WTC11 (cell line): Measurements from ENCODE around the gene DFFB. TPM values are rescaled to one million over a fixed set of nuclear protein-coding genes. Genes with fewer than 3 reads are reported as not detected.
A peak's percentile ranks its signal among the peaks of the same experiment; 100 is the strongest.

Experiments used
- ATAC-seq: fragments of 200-7000 bp; cut with Tn5 transposase; 2 replicates; pipeline ENCODE4 v1.10.0; 2021; ENCODE audit warnings: mild to moderate bottlenecking, moderate library complexity
- CTCF ChIA-PET: fragments of 300-600 bp; sonication (Branson Sonifier 250); formaldehyde crosslinking; loops from one replicate; lab custom pipeline; 2021; ENCODE audit warnings: antibody characterized with exemption; lab: Charles Lee
- POLR2A ChIA-PET: fragments of 350-600 bp; sonication (Branson Sonifier 250); formaldehyde crosslinking; loops from one replicate; lab custom pipeline; 2021; ENCODE audit warnings: antibody characterized with exemption; lab: Charles Lee
- DNase-seq: peaks from one replicate; pipeline ENCODE4 v3.0.0; 2021; ENCODE audit warnings: low spot score
- H3K27ac Mint-ChIP-seq: 2 replicates; pipeline ENCODE4 v1.8.0; 2021; ENCODE audit warnings: mixed read lengths
- H3K27me3 Mint-ChIP-seq: 2 replicates; pipeline ENCODE4 v1.8.0; 2021; ENCODE audit warnings: low read depth, mild to moderate bottlenecking, moderate library complexity, mixed read lengths
- H3K36me3 Mint-ChIP-seq: 2 replicates; pipeline ENCODE4 v1.8.0; 2021; ENCODE audit warnings: mixed read lengths
- H3K4me1 Mint-ChIP-seq: 2 replicates; pipeline ENCODE4 v1.8.0; 2022; ENCODE audit warnings: mixed read lengths
- H3K4me3 Mint-ChIP-seq: 2 replicates; pipeline ENCODE4 v1.8.0; 2021; ENCODE audit warnings: mild to moderate bottlenecking, moderate library complexity, mixed read lengths
- H3K9me3 Mint-ChIP-seq: 2 replicates; pipeline ENCODE4 v1.8.0; 2021; ENCODE audit warnings: mixed read lengths
- AFF4 ChIP-seq: sonication (generic); formaldehyde crosslinking; IDR thresholded peaks from 2 replicates; pipeline ENCODE4 v1.8.1; 2023; ENCODE audit warnings: mild to moderate bottlenecking, missing genetic modification reagents, borderline replicate concordance
- ATF1 ChIP-seq: sonication (generic); formaldehyde crosslinking; IDR thresholded peaks from 2 replicates; pipeline ENCODE4 v1.8.1; 2023; ENCODE audit warnings: mild to moderate bottlenecking, moderate library complexity, missing genetic modification reagents
- ATF2 ChIP-seq: sonication (generic); formaldehyde crosslinking; IDR thresholded peaks from 2 replicates; pipeline ENCODE4 v1.8.1; 2022; ENCODE audit warnings: low read depth, missing genetic modification reagents, borderline replicate concordance
- CDX4 ChIP-seq: fragments of 250-450 bp; sonication (Bioruptor Pico); IDR thresholded peaks from 2 replicates; pipeline ENCODE4 v1.9.0; 2021; ENCODE audit warnings: moderate library complexity, mild to moderate bottlenecking, inconsistent platforms, borderline replicate concordance
- CREM ChIP-seq: sonication (generic); formaldehyde crosslinking; IDR thresholded peaks from 2 replicates; pipeline ENCODE4 v1.8.1; 2022; ENCODE audit warnings: mild to moderate bottlenecking, missing genetic modification reagents, moderate library complexity
- ESRRA ChIP-seq: sonication (generic); formaldehyde crosslinking; IDR thresholded peaks from 2 replicates; pipeline ENCODE4 v1.8.1; 2022; ENCODE audit warnings: mild to moderate bottlenecking, missing genetic modification reagents, borderline replicate concordance
- FOXK1 ChIP-seq: sonication (generic); formaldehyde crosslinking; IDR thresholded peaks from 2 replicates; pipeline ENCODE4 v1.8.0; 2022; ENCODE audit warnings: mild to moderate bottlenecking, moderate library complexity, missing genetic modification reagents
- GTF2I ChIP-seq: fragments of 250-450 bp; sonication (Bioruptor Pico); conservative IDR thresholded peaks from 2 replicates; pipeline ENCODE4 v1.4.0; 2021; ENCODE audit warnings: mild to moderate bottlenecking
- IRF2 ChIP-seq: sonication (generic); formaldehyde crosslinking; IDR thresholded peaks from 2 replicates; pipeline ENCODE4 v1.8.0; 2022; ENCODE audit warnings: low read depth, missing genetic modification reagents, borderline replicate concordance
- NFATC4 ChIP-seq: fragments of 250-450 bp; sonication (Bioruptor Pico); IDR thresholded peaks from 2 replicates; pipeline ENCODE4 v1.9.0; 2021; ENCODE audit warnings: mild to moderate bottlenecking
- NFE2L1 ChIP-seq: sonication (generic); formaldehyde crosslinking; IDR thresholded peaks from 2 replicates; pipeline ENCODE4 v1.8.1; 2023; ENCODE audit warnings: missing genetic modification reagents
- NFYB ChIP-seq: sonication (generic); formaldehyde crosslinking; conservative IDR thresholded peaks from 2 replicates; pipeline ENCODE4 v1.8.0; 2022; ENCODE audit warnings: low read depth, missing genetic modification reagents
- SMAD4 ChIP-seq: sonication (generic); formaldehyde crosslinking; IDR thresholded peaks from 2 replicates; pipeline ENCODE4 v1.8.0; 2022; ENCODE audit warnings: mild to moderate bottlenecking, missing genetic modification reagents
- TCF7 ChIP-seq: sonication (generic); formaldehyde crosslinking; IDR thresholded peaks from 2 replicates; pipeline ENCODE4 v1.8.0; 2022; ENCODE audit warnings: mild to moderate bottlenecking, low read depth, missing genetic modification reagents, moderate library complexity
- TEAD1 ChIP-seq: sonication (generic); formaldehyde crosslinking; IDR thresholded peaks from 2 replicates; pipeline ENCODE4 v1.8.0; 2022; ENCODE audit warnings: mild to moderate bottlenecking, missing genetic modification reagents
- TEAD4 ChIP-seq: sonication (generic); formaldehyde crosslinking; IDR thresholded peaks from 2 replicates; pipeline ENCODE4 v1.8.0; 2022; ENCODE audit warnings: mild to moderate bottlenecking, missing genetic modification reagents
- USF2 ChIP-seq: sonication (generic); formaldehyde crosslinking; IDR thresholded peaks from 2 replicates; pipeline ENCODE4 v1.8.1; 2023; ENCODE audit warnings: mild to moderate bottlenecking, missing genetic modification reagents, moderate library complexity
- ZNF281 ChIP-seq: sonication (generic); formaldehyde crosslinking; IDR thresholded peaks from 2 replicates; pipeline ENCODE4 v1.8.0; 2023; ENCODE audit warnings: mild to moderate bottlenecking, missing genetic modification reagents
- ZNF396 ChIP-seq: fragments of 250-450 bp; sonication (Bioruptor Pico); IDR thresholded peaks from 2 replicates; pipeline ENCODE4 v1.8.0; 2021; ENCODE audit warnings: mild to moderate bottlenecking, moderate library complexity, borderline replicate concordance
- ZNF416 ChIP-seq: fragments of 250-450 bp; sonication (Bioruptor Pico); IDR thresholded peaks from 2 replicates; pipeline ENCODE4 v1.9.0; 2021; ENCODE audit warnings: mild to moderate bottlenecking, inconsistent platforms
- total RNA-seq: library from RNA; stranded (reverse); gene quantifications from 3 replicates; pipeline ENCODE4 v1.2.3, GENCODE V29; 2021
- TF ChIP-seq, protein P1 (sequence below): fragments of 250-450 bp; sonication (Bioruptor Pico); conservative IDR thresholded peaks from 2 replicates; pipeline ENCODE4 v1.9.0; 2021; ENCODE audit warnings: mild to moderate bottlenecking

The DFFB gene
- total RNA-seq, 1 experiment from 2014 or later, result 9.2 TPM

GRCh38 chr1:3821004-3821403 lies 36.3 kb upstream of the DFFB start (continued):
- TF ChIP-seq ATF2 (CRISPR knock-in tag), result no peak

- Mint-ChIP-seq H3K27ac (no peak overlapping the region), H3K4me1 (no peaks in the 10 kb centered on the region), H3K27me3 (no peaks in the 10 kb centered on the region), H3K9me3 (no peaks in the 10 kb centered on the region), H3K36me3 (peaks cover 16% of the 10 kb centered on the region), H3K4me3 (no peak overlapping the region)
- ChIA-PET CTCF (interaction anchor here (0.7 to 0.8 kb wide), 2 partner anchors 45 to 396 kb away, joined by 3 read pairs; no protein-coding TSS in a partner anchor), POLR2A (interaction anchor here (0.6 kb wide), 1 partner anchor 1610 kb away, joined by 6 read pairs; no protein-coding TSS in a partner anchor)
- ATAC-seq (no peak), DNase-seq (no peak)
- no peak for TF ChIP-seq ZNF396
- no peak for TF ChIP-seq AFF4 (CRISPR knock-in tag)
- no peak for TF ChIP-seq ESRRA
- no peak for TF ChIP-seq TEAD4 (CRISPR knock-in tag)
- no peak for TF ChIP-seq GTF2I (CRISPR knock-in tag)
- TF ChIP-seq IRF2 (CRISPR knock-in tag), result no peak
- TF ChIP-seq USF2 (CRISPR knock-in tag), result no peak
Measured at GRCh38 chr1:3821447-3821846, 35.8 kb upstream of the DFFB start.

- H3K4me3 Mint-ChIP-seq, result no peak overlapping the region
- DNase-seq, result no peak
- H3K9me3 Mint-ChIP-seq, result no peaks in the 10 kb centered on the region
- TF ChIP-seq TCF7 (CRISPR knock-in tag), result no peak
- TF ChIP-seq CDX4, result no peak
- TF ChIP-seq NFATC4 (CRISPR knock-in tag), result no peak
- no peak for TF ChIP-seq NFE2L1 (CRISPR knock-in tag)
- no peak for TF ChIP-seq ZNF416 (CRISPR knock-in tag)
- TF ChIP-seq ZNF281 (CRISPR knock-in tag), result no peak
- TF ChIP-seq SMAD4 (CRISPR knock-in tag), result no peak
- no peak for TF ChIP-seq ATF1
- no peak for TF ChIP-seq NFYB
- no peak for TF ChIP-seq CREM (CRISPR knock-in tag)
- no peak for TF ChIP-seq TEAD1 (CRISPR knock-in tag)
- no peak for TF ChIP-seq TEAD4 (CRISPR knock-in tag)
- TF ChIP-seq, protein P1, sequence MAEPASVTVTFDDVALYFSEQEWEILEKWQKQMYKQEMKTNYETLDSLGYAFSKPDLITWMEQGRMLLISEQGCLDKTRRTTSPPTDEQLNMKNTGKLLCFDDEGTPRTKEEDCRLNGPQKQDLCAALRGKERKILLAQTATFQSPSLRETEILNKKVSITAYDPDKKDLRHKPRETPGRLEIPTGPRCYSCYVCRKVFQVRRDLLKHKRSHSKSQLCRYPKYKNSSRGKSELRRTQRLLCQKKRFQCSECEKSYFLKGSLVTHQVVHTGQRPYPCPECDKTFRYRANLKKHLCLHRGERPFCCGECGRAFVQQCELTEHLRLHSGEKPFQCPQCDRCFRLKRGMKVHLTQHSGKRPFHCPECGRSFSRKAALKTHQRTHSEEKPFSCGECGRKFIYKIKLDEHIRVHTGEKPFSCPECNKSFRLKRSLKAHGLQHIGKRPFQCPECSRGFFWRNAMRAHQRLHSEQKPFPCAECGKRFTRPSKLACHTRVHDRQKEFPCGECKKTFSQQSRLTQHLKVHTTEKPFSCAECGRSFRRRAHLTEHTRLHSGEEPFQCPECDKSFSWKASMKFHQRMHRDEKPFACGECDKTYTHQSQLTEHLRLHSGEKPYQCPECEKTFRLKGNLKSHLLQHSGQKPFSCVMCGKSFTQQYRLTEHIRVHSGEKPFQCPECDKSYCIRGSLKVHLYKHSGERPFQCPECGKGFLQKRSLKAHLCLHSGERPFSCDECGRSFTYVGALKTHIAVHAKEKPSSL (CRISPR knock-in tag), result no peak
- TF ChIP-seq FOXK1 (CRISPR knock-in tag), result no peak
- H3K4me1 Mint-ChIP-seq, result no peaks in the 10 kb centered on the region
- CTCF ChIA-PET, result interaction anchor here (0.7 kb wide), 1 partner anchor 397 kb away, joined by 3 read pairs; no protein-coding TSS in a partner anchor
- peak overlapping the region; percentile 50; the same call in 1 of the 2 replicates for H3K27ac Mint-ChIP-seq
- no peak for ATAC-seq
- H3K27me3 Mint-ChIP-seq, result no peaks in the 10 kb centered on the region
- H3K36me3 Mint-ChIP-seq, result peaks cover 16% of the 10 kb centered on the region
- POLR2A ChIA-PET, result no interaction called here
Measured at GRCh38 chr1:3821908-3822307, 35.4 kb upstream of the DFFB start.
